Neural crest cell (in vitro differentiated cells): Measurements from ENCODE around the gene NPNT. TPM values are rescaled to one million over a fixed set of nuclear protein-coding genes. Genes with fewer than 3 reads are reported as not detected.

ENCODE experiments used
- DNase-seq: peaks from one replicate; pipeline ENCODE4 v3.0.0; 2021; ENCODE audit warnings: low read depth, mixed read lengths, low spot score
- H3K27ac Mint-ChIP-seq: one replicate; pipeline ENCODE4 v1.8.0; 2021; ENCODE audit warnings: mild to moderate bottlenecking, mixed read lengths; ENCODE audit not compliant: unreplicated experiment
- H3K27me3 Mint-ChIP-seq: 2 replicates; pipeline ENCODE4 v1.8.0; 2021; ENCODE audit warnings: low read depth, mild to moderate bottlenecking, mixed read lengths
- H3K36me3 Mint-ChIP-seq: 2 replicates; pipeline ENCODE4 v1.8.0; 2021; ENCODE audit warnings: low read depth, mild to moderate bottlenecking, mixed read lengths
- H3K4me1 Mint-ChIP-seq: 2 replicates; pipeline ENCODE4 v1.8.0; 2021; ENCODE audit warnings: mixed read lengths
- H3K4me3 Mint-ChIP-seq: one replicate; pipeline ENCODE4 v1.8.0; 2021; ENCODE audit warnings: mild to moderate bottlenecking, mixed read lengths
- H3K9me3 Mint-ChIP-seq: 2 replicates; pipeline ENCODE4 v1.8.0; 2021; ENCODE audit warnings: mixed read lengths
- CTCF ChIP-seq: fragments of 200-600 bp; sonication (generic); conservative IDR thresholded peaks from 2 replicates; pipeline ENCODE4 v1.5.0; 2021; ENCODE audit warnings: antibody characterized with exemption, mild to moderate bottlenecking
- total RNA-seq: library from RNA; stranded (reverse); gene quantifications from 2 replicates; pipeline ENCODE4 v1.2.1, GENCODE V29; 2021

Gene NPNT
- total RNA-seq, 1 donor from 2014 or later, result not detected

- peak; percentile 23 for DNase-seq
- Mint-ChIP-seq H3K4me1 (no peaks in the 10 kb centered on the region), H3K4me3 (peak overlapping the region; percentile 78), H3K9me3 (no peaks in the 10 kb centered on the region), H3K27me3 (peaks cover 97% of the 10 kb centered on the region), H3K36me3 (peaks cover 3% of the 10 kb centered on the region), H3K27ac (no peak overlapping the region)
- TF ChIP-seq CTCF, result no peak
Measured at GRCh38 chr4:105895583-105896460, 551 bp downstream of the NPNT start.

- Mint-ChIP-seq H3K4me1 (no peaks in the 10 kb centered on the region), H3K9me3 (no peaks in the 10 kb centered on the region), H3K27me3 (peaks cover 97% of the 10 kb centered on the region), H3K27ac (no peak overlapping the region), H3K36me3 (peaks cover 3% of the 10 kb centered on the region), H3K4me3 (peak overlapping the region; percentile 78)
- no peak for DNase-seq
- no peak for TF ChIP-seq CTCF
Measured at GRCh38 chr4:105896461-105896942, 1.2 kb downstream of the NPNT start.

GRCh38 chr4:105896984-105897775 lies 1.9 kb downstream of the NPNT start:
- TF ChIP-seq CTCF, result no peak
- Mint-ChIP-seq H3K4me3 (peak overlapping the region; percentile 78), H3K9me3 (no peaks in the 10 kb centered on the region), H3K27me3 (peaks cover 94% of the 10 kb centered on the region), H3K27ac (no peak overlapping the region), H3K4me1 (no peaks in the 10 kb centered on the region), H3K36me3 (peaks cover 3% of the 10 kb centered on the region)
- DNase-seq, result no peak

GRCh38 chr4:105900541-105900940 lies 5.3 kb downstream of the NPNT start:
- no peak for TF ChIP-seq CTCF
- Mint-ChIP-seq H3K4me3 (no peak overlapping the region), H3K4me1 (no peaks in the 10 kb centered on the region), H3K9me3 (no peaks in the 10 kb centered on the region), H3K27me3 (peaks cover 75% of the 10 kb centered on the region), H3K36me3 (no peaks in the 10 kb centered on the region), H3K27ac (no peak overlapping the region)
- DNase-seq, result no peak

GRCh38 chr4:105902550-105903262 lies 7.4 kb downstream of the NPNT start:
- H3K4me1 Mint-ChIP-seq, result no peaks in the 10 kb centered on the region

More at GRCh38 chr4:105902550-105903262, 7.4 kb downstream of the NPNT start:
- H3K27ac Mint-ChIP-seq, result no peak overlapping the region
- no peaks in the 10 kb centered on the region for H3K36me3 Mint-ChIP-seq
- H3K27me3 Mint-ChIP-seq, result peaks cover 57% of the 10 kb centered on the region
- DNase-seq, result no peak
- H3K9me3 Mint-ChIP-seq, result no peaks in the 10 kb centered on the region
- no peak overlapping the region for H3K4me3 Mint-ChIP-seq
- no peak for TF ChIP-seq CTCF
